ENCODE results near the gene GRIK1.

The GRIK1 gene

GRCh38 chr21:29645666-29646553 lies 293.9 kb downstream of the GRIK1 start:
- DNase-seq (ENCODE audit: low read depth, low spot score), result no peak

DNA sequence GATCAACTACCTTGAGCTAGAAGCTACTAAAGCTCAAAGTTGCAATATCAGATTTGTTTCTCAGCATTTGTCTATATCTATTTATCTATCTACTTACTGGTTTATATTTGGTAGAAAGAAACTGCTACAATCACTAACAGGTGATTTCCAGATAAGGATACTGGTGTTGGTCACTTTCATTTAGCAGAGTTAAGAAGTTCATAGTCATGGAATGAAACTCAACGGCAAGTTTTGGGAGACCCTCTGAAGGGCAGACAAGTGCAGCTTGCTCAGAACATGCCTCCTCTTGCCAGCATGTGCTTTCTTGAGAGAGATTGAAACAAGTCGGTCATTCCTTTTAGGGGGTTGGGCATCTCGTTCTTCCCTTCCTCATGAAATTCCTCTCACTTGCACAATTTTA lies 296.5 kb downstream of the GRIK1 start:
- DNase-seq (ENCODE audit: low read depth, low spot score), result no peak

DNA sequence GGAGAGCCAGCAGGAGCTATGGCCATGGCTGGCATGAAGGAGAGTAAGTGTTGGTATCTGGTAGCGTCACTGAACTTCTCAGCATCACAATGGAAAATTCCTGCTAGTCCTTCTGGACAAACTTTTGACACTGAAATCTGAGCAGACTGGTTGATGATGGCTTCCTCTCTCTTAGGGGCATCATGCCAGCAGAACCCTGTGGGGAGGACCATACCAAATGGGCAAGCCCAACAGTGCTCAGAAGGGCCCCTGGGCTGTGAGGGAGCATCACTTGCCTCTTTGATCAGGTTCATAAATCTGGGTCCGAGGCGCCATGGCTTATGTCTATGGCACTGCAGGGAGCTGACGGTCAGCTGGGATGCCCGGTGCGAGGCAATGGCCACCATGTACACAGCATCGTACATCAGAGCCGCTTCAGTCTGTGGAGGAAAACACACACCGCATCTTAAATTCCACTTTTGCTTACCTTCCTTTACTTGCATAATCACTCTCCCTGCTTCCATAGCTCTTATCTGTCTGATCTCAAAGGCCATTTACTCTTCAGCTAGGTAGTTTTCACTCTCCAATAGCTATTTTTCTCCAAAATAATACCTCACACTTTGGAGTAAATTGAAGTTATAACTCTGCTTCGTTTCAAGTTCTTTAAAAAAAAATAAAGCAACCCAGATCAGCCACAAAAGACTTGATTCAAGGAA lies 297.1 kb downstream of the GRIK1 start:
- DNase-seq (ENCODE audit: low read depth, low spot score), result no peak

- DNase-seq (ENCODE audit: low read depth, low spot score), result no peak
Observed at GRCh38 chr21:29641635-29642550, 297.9 kb downstream of the GRIK1 start.

DNA sequence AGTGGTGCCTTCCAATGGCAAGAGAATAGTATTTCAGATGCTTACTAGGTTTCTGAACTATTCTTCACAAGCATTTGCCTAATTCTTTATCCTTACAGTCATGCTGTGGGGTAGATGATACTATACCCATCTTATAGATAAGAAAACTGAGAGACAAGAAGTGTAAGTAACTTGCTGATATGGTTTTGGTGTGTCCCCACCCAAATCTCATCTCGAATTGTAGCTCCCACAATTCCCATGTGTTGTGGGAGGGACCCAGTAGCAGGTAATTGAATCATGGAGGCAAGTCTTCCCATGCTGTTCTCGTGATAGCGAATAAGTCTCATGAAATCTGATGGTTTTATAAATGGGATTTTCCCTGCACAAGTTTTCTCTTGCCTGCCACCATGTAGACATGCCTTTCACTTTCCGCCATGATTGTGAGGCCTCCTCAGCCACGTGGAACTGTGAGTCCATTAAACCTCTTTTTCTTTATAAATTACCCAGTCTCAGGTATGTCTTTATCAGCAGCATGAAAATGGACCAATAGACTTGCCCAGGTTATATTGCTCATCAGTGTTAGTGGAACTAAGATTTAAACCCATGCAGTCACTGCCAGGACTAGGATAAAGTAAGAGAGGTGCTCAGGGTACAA lies 298.7 kb downstream of the GRIK1 start:
- no peak for DNase-seq (ENCODE audit: low read depth, low spot score)

DNA sequence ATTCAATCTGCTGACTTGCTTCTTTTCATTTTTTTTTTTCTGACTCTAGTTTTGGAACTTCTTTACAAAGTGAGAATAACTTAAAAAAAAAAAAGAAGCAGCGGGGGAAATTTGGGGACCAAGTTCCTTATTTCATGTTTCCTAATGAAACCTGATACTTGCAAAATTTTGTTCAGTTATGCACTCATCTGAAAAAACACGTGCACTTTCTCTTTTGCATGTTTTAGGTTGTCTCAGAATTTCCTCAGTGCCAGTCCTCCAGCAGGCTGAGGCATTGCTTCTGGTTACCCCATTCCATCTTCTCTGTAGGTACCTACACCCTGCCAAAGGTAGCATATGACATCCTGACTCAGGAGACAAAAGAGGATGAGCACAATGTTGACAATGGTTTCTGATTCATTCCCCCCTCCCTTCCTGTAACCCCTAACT lies 299.7 kb downstream of the GRIK1 start:
- no peak for DNase-seq (ENCODE audit: low read depth, low spot score)

DNA sequence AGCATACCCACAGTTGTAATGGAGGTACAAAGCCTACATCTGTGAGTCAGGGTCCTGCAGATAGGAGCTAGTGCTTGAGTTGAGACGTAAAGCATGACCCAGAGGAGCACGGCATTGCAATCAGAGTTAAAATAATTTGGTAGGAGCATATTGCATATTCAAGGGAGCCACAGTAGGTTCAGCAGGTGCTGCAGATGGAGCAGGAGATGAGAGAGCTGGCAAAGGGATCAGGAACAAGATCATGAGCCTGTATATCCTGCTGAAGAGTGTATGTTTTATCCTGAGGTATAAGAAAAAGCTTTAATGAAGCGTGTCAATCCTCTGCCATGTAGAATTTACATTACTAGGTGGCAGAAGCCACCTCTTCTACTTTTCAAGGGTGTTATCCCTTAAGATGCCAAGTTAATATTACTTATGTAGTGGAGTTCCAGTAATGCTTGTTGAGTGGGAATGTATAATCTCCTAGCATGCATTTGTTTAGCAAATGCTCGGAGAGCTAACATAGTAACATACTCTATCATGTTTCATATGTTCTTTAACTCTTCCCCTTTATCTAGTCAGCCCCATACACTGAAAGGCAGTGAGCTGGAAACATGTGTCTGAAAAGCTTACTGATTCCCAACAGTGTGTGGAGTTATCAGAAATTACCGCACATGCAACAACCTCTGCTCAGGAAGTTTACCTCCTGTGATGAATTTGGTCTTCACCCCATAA lies 300.3 kb downstream of the GRIK1 start:
- DNase-seq (ENCODE audit: low read depth, low spot score), result no peak

GRCh38 chr21:29638761-29639327 lies 301.0 kb downstream of the GRIK1 start:
- DNase-seq (ENCODE audit: low read depth, low spot score), result no peak

- no peak for DNase-seq (ENCODE audit: low read depth, low spot score)
Observed at GRCh38 chr21:29638138-29638537, 301.7 kb downstream of the GRIK1 start.

- no peak for DNase-seq (ENCODE audit: low read depth, low spot score)
Observed at GRCh38 chr21:29637553-29637952, 302.2 kb downstream of the GRIK1 start.

DNA sequence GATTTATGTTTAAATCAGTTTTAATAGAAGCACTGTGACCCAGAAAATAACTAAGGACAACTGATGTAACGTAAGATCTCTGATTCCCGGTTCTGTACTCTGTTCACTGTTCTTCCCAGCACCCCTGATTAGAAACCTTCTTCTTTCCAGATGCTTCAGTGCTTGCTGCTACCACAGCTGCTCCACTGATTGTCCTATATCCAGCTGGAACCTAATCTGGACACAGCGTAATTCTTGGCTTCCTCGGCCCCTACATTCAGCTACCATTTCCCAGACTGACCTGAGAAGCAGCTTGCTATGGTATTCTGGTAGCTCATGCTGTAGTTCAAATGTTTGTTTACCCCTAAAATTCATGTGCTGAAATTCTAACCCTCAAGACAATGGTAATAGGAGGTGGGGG lies 302.7 kb downstream of the GRIK1 start:
- no peak for DNase-seq (ENCODE audit: low read depth, low spot score)

DNA sequence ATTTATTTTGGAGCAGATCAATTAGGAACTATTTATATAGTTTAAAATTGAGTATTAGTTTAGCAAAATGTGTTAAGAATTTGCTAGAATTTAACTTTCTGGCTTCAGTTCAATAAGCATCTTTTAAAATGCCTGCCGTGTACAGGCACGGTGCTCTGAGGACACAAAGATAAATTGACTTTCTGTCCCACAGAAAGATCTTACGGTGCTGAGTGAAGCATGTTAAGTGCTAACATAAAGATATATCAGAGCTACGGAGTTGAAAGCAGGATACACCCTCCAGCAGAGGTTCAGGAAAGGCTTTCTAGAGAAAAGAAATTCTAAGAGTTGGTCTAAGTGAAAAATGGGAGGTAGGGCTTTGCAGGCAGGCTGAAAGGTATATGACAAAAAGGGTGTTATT lies 305.4 kb downstream of the GRIK1 start:
- DNase-seq (ENCODE audit: low read depth, low spot score), result no peak

DNA sequence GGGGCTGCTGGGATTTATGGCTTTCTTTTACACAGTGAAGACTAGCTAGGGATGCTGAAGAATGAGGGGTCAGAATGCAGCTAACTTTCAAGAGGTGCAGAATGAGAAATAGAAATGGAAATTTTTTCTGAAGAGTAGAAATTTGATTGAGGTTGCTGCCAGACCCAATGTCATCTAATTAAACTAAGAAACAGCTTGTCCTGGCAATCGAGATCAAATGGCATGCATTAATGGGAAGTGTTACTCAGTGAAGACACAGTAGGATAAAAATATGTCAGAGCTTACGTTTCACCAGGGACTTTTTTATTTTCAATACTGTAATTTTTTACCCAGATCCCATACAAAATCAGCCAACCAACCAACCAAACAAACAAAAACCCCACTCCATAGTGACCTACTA lies 306.0 kb downstream of the GRIK1 start:
- no peak for DNase-seq (ENCODE audit: low read depth, low spot score)

DNA sequence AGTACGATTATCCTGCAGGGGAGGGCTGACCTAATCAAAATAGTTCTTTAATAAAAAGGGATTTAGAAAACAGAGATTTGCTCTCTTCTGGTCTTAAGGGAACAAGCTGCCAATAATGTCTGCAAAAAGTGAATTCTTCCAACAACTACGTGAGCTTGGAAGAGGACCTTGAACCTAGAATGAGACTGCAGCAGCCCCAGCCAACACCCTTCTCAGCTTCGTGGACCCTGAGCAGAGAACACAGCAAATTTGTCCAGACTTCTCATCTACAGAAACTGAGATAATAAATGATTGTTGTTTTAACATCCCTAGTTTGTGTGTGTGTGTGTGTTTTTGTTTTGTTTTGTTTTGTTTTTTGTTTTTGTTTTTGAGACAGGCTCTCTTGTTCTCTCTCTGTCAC lies 309.4 kb downstream of the GRIK1 start:
- no peak for DNase-seq (ENCODE audit: low read depth, low spot score)

- no peak for DNase-seq (ENCODE audit: low read depth, low spot score)
Observed at GRCh38 chr21:29627905-29628304, 311.9 kb downstream of the GRIK1 start.

GRCh38 chr21:29626801-29627470 lies 312.9 kb downstream of the GRIK1 start:
- DNase-seq (ENCODE audit: low read depth, low spot score), result no peak

- DNase-seq (ENCODE audit: low read depth, low spot score), result no peak
Observed at GRCh38 chr21:29625990-29626389, 313.8 kb downstream of the GRIK1 start.

DNA sequence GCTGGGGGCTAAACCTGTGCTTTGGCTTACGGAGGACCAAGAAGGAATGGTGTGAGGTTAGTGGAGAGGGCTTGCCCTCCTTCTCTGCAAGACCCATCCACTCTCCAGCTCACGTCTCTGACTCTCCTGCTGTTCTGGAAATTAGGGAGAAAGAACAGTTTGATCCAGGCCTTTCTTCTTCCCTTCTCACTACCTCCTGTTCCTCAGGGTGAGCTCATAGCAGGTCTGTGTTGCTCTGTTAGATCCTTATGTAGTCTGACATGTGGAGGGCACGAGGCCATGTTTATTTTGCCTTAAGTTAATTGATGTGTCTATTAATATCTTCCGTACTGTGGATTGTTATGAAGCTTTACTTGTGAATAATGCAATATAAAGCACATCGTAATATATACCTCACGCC lies 315.0 kb downstream of the GRIK1 start:
- DNase-seq (ENCODE audit: low read depth, low spot score), result no peak

DNA sequence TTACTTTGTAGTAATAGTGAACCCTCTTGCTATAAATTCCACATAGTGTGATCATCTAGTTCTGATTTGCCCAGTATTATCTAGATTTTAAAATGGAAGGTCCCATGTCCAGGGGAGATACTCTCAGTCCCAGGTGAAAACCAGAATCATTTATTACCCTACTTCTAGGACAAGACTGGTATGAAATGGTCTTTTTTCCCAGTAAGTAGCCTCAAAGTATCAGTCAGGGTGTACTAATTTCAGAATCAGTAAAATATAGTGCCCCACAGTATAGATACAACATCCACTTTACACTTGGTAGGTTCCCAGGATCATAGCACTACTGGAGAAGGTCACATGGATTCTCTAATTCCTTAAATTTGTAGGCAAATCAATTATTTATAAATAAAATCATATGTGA lies 318.3 kb downstream of the GRIK1 start:
- DNase-seq (ENCODE audit: low read depth, low spot score), result no peak

GRCh38 chr21:29616209-29616751 lies 323.5 kb downstream of the GRIK1 start:
- DNase-seq (ENCODE audit: low read depth, low spot score), result no peak
